ENCODE results near the gene NANOS2. TPM values are rescaled to one million over a fixed set of nuclear protein-coding genes. Genes with fewer than 3 reads are reported as not detected.

NANOS2 gene
- total and polyA plus RNA-seq, 2 of the 13 experiments (the other 11 are each of a cell fraction or from before 2014, with no cell fraction given): not detected

GRCh38 chr19:45885556-45886426 is 28.8 kb downstream of the NANOS2 start, which contains the start of gene IRF2BP1 (continued):
- TF ChIP-seq, protein P1, sequence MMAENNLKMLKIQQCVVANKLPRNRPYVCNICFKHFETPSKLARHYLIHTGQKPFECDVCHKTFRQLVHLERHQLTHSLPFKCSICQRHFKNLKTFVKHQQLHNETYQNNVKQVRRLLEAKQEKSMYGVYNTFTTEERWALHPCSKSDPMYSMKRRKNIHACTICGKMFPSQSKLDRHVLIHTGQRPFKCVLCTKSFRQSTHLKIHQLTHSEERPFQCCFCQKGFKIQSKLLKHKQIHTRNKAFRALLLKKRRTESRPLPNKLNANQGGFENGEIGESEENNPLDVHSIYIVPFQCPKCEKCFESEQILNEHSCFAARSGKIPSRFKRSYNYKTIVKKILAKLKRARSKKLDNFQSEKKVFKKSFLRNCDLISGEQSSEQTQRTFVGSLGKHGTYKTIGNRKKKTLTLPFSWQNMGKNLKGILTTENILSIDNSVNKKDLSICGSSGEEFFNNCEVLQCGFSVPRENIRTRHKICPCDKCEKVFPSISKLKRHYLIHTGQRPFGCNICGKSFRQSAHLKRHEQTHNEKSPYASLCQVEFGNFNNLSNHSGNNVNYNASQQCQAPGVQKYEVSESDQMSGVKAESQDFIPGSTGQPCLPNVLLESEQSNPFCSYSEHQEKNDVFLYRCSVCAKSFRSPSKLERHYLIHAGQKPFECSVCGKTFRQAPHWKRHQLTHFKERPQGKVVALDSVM (CRISPR knock-in tag; IDR thresholded peaks at IDR 0.05): peak; percentile 85
- 0 out of 4 replicates have a peak, but pooled peaks of 1 of the 2 experiments have one; percentile 15 for TF ChIP-seq HMGXB4 (CRISPR knock-in tag; IDR thresholded peaks at IDR 0.05; ENCODE audit: borderline replicate concordance in 1 of 2, low read depth in 1 of 2)
- TF ChIP-seq ZNF296 (CRISPR knock-in tag; conservative IDR thresholded peaks at IDR 0.05): no peak
- TF ChIP-seq NCOA5 (CRISPR knock-in tag; IDR thresholded peaks at IDR 0.05): no peak
- TF ChIP-seq ZNF776 (CRISPR knock-in tag; IDR thresholded peaks at IDR 0.05): peak; percentile 74; the same call in 1 of the 2 replicates
- TF ChIP-seq HCFC1 (IDR thresholded peaks at IDR 0.05; ENCODE audit: low read depth, low read length): peak; percentile 87
- peak; percentile 46 for TF ChIP-seq ZNF883 (CRISPR knock-in tag; IDR thresholded peaks at IDR 0.05; ENCODE audit: not compliant biosample characterization)
- TF ChIP-seq PLSCR1 (CRISPR knock-in tag; IDR thresholded peaks at IDR 0.05; ENCODE audit: borderline replicate concordance): 0 out of 2 replicates have a peak, but pooled peaks have one; percentile 31
- TF ChIP-seq ZNF574 (CRISPR knock-in tag; IDR thresholded peaks at IDR 0.05): peak; percentile 86
- TF ChIP-seq ZNF775 (CRISPR knock-in tag; IDR thresholded peaks at IDR 0.05; ENCODE audit: borderline replicate concordance): no peak
- TF ChIP-seq, protein P2, sequence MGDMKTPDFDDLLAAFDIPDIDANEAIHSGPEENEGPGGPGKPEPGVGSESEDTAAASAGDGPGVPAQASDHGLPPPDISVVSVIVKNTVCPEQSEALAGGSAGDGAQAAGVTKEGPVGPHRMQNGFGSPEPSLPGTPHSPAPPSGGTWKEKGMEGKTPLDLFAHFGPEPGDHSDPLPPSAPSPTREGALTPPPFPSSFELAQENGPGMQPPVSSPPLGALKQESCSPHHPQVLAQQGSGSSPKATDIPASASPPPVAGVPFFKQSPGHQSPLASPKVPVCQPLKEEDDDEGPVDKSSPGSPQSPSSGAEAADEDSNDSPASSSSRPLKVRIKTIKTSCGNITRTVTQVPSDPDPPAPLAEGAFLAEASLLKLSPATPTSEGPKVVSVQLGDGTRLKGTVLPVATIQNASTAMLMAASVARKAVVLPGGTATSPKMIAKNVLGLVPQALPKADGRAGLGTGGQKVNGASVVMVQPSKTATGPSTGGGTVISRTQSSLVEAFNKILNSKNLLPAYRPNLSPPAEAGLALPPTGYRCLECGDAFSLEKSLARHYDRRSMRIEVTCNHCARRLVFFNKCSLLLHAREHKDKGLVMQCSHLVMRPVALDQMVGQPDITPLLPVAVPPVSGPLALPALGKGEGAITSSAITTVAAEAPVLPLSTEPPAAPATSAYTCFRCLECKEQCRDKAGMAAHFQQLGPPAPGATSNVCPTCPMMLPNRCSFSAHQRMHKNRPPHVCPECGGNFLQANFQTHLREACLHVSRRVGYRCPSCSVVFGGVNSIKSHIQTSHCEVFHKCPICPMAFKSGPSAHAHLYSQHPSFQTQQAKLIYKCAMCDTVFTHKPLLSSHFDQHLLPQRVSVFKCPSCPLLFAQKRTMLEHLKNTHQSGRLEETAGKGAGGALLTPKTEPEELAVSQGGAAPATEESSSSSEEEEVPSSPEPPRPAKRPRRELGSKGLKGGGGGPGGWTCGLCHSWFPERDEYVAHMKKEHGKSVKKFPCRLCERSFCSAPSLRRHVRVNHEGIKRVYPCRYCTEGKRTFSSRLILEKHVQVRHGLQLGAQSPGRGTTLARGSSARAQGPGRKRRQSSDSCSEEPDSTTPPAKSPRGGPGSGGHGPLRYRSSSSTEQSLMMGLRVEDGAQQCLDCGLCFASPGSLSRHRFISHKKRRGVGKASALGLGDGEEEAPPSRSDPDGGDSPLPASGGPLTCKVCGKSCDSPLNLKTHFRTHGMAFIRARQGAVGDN (CRISPR knock-in tag; IDR thresholded peaks at IDR 0.05): peak; percentile 86
- peak; percentile 9 for TF ChIP-seq TEAD3 (CRISPR knock-in tag; optimal IDR thresholded peaks at IDR 0.05; ENCODE audit: borderline replicate concordance)
- no peak for TF ChIP-seq HNF4A (CRISPR knock-in tag; IDR thresholded peaks at IDR 0.05)
- 0 out of 2 replicates have a peak, but pooled peaks have one; percentile 30 for TF ChIP-seq SIN3B (IDR thresholded peaks at IDR 0.05; ENCODE audit: low read length)

All from HepG2 (cell line).